ENCODE measurements around the gene JAKMIP1. TPM values are rescaled to one million over a fixed set of nuclear protein-coding genes. Genes with fewer than 3 reads are reported as not detected.

Gene JAKMIP1
- total and polyA plus RNA-seq, 3 experiments from 2014 or later, result 12.7 to 26.1 (median 14.2) TPM

- no peak for DNase-seq
- H3K27me3 Mint-ChIP-seq, result peaks cover 2 to 3% of the 10 kb centered on the region in 2 donors
- H3K36me3 ChIP-seq (ENCODE audit: insufficient read depth, low read length), result no peaks in the 10 kb centered on the region
- no peak overlapping the region for H3K27ac Mint-ChIP-seq
- H3K9me3 Mint-ChIP-seq, result no peaks in the 10 kb centered on the region
- no peak overlapping the region for H3K27ac ChIP-seq (ENCODE audit: low read depth, low read length)
- H3K4me1 ChIP-seq (ENCODE audit: insufficient read depth, low read length), result no peaks in the 10 kb centered on the region
- H3K4me3 Mint-ChIP-seq, result peak overlapping the region in 1 of 7 donors; percentile 14
- H3K36me3 Mint-ChIP-seq, result peaks cover 10 to 18% (median 10%) of the 10 kb centered on the region in 3 donors
- no peaks in the 10 kb centered on the region for H3K27me3 ChIP-seq (ENCODE audit: insufficient read depth, low read length, poor library complexity, severe bottlenecking)
- peaks cover 0 to 13% (median 6%) of the 10 kb centered on the region in 3 donors for H3K4me1 Mint-ChIP-seq
- no peaks in the 10 kb centered on the region for H3K9me3 ChIP-seq (ENCODE audit: low read length)
- ChIA-PET POLR2A (no interaction called here), CTCF (no interaction called here)
- H3K4me3 ChIP-seq (ENCODE audit: low read length), result no peak overlapping the region
These were observed 150.4 kb downstream of the JAKMIP1 start for GRCh38 chr4:6049985-6050384.

- H3K27ac Mint-ChIP-seq, result no peak overlapping the region
- CTCF ChIA-PET, result no interaction called here
- POLR2A ChIA-PET, result no interaction called here
These were observed 151.1 kb downstream of the JAKMIP1 start for GRCh38 chr4:6049278-6049677.

DNA sequence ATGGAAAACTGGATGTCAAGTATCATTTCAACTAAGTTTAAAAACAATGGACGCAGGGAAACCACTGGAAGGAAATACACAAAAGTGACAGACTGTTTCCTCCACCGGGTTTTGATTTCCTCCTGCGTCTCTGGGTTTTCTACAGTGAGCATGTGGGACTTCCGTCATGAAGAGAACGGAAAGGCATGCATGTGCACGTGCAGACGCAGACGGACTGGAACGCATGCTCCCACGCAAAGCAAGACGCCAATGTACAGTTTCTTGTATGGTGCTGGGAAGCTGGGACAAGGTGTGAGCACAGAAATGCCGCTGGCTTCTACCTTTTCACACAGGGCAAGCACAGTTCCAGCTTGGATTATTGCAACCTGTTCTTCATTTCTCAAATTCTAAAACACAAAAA is 151.8 kb downstream of the JAKMIP1 start:
- H3K27ac ChIP-seq (ENCODE audit: low read depth, low read length), result no peak overlapping the region
- no peaks in the 10 kb centered on the region for H3K27me3 ChIP-seq (ENCODE audit: insufficient read depth, low read length, poor library complexity, severe bottlenecking)
- no peak for DNase-seq
- Mint-ChIP-seq H3K4me1 (peaks cover 0 to 22% (median 6%) of the 10 kb centered on the region in 3 donors), H3K9me3 (no peaks in the 10 kb centered on the region), H3K27ac (peak overlapping the region in 2 of 8 donors; percentile 19 to 52), H3K27me3 (peaks cover 3 to 4% of the 10 kb centered on the region in 2 donors), H3K36me3 (peaks cover 4 to 10% (median 9%) of the 10 kb centered on the region in 3 donors), H3K4me3 (no peak overlapping the region)
- H3K4me1 ChIP-seq (ENCODE audit: insufficient read depth, low read length), result no peaks in the 10 kb centered on the region
- ChIA-PET POLR2A (no interaction called here), CTCF (no interaction called here)
- no peak overlapping the region for H3K4me3 ChIP-seq (ENCODE audit: low read length)
- H3K36me3 ChIP-seq (ENCODE audit: insufficient read depth, low read length), result no peaks in the 10 kb centered on the region
- H3K9me3 ChIP-seq (ENCODE audit: low read length), result no peaks in the 10 kb centered on the region

More at GRCh38 chr4:6049278-6049677, 151.1 kb downstream of the JAKMIP1 start:
- Histone ChIP-seq H3K9me3 (ENCODE audit: low read length) (no peaks in the 10 kb centered on the region), H3K27ac (ENCODE audit: low read depth, low read length) (no peak overlapping the region), H3K27me3 (ENCODE audit: insufficient read depth, low read length, poor library complexity, severe bottlenecking) (no peaks in the 10 kb centered on the region), H3K4me3 (ENCODE audit: low read length) (no peak overlapping the region), H3K4me1 (ENCODE audit: insufficient read depth, low read length) (no peaks in the 10 kb centered on the region), H3K36me3 (ENCODE audit: insufficient read depth, low read length) (no peaks in the 10 kb centered on the region)
- Mint-ChIP-seq H3K4me1 (peaks cover 0 to 20% (median 6%) of the 10 kb centered on the region in 3 donors), H3K36me3 (peaks cover 10 to 17% (median 10%) of the 10 kb centered on the region in 3 donors), H3K27me3 (peaks cover 2 to 3% of the 10 kb centered on the region in 2 donors), H3K4me3 (no peak overlapping the region), H3K9me3 (no peaks in the 10 kb centered on the region)
- no peak for DNase-seq

- H3K4me1 ChIP-seq (ENCODE audit: insufficient read depth, low read length), result no peaks in the 10 kb centered on the region
- no peak overlapping the region for H3K4me3 ChIP-seq (ENCODE audit: low read length)
- no peaks in the 10 kb centered on the region for H3K36me3 ChIP-seq (ENCODE audit: insufficient read depth, low read length)
- ChIA-PET POLR2A (no interaction called here), CTCF (no interaction called here)
- peaks cover 0 to 4% (median 3%) of the 10 kb centered on the region in 3 donors for H3K36me3 Mint-ChIP-seq
- no peak overlapping the region for H3K27ac ChIP-seq (ENCODE audit: low read depth, low read length)
- no peak for DNase-seq
- peaks cover 0 to 22% (median 6%) of the 10 kb centered on the region in 3 donors for H3K4me1 Mint-ChIP-seq
- H3K27me3 ChIP-seq (ENCODE audit: insufficient read depth, low read length, poor library complexity, severe bottlenecking), result no peaks in the 10 kb centered on the region
- H3K4me3 Mint-ChIP-seq, result no peak overlapping the region
- no peaks in the 10 kb centered on the region for H3K9me3 Mint-ChIP-seq
- H3K27me3 Mint-ChIP-seq, result peaks cover 3 to 4% of the 10 kb centered on the region in 2 donors
- no peak overlapping the region for H3K27ac Mint-ChIP-seq
- H3K9me3 ChIP-seq (ENCODE audit: low read length), result no peaks in the 10 kb centered on the region
These were observed 153.1 kb downstream of the JAKMIP1 start for GRCh38 chr4:6047130-6047673.

- H3K27ac ChIP-seq (ENCODE audit: low read depth, low read length), result no peak overlapping the region
- Mint-ChIP-seq H3K36me3 (peaks cover 0 to 3% (median 3%) of the 10 kb centered on the region in 3 donors), H3K4me3 (no peak overlapping the region), H3K9me3 (no peaks in the 10 kb centered on the region), H3K27ac (no peak overlapping the region), H3K4me1 (peaks cover 0 to 22% (median 6%) of the 10 kb centered on the region in 3 donors), H3K27me3 (peaks cover 3 to 4% of the 10 kb centered on the region in 2 donors)
- H3K4me3 ChIP-seq (ENCODE audit: low read length), result no peak overlapping the region
- CTCF ChIA-PET, result no interaction called here
- no peaks in the 10 kb centered on the region for H3K36me3 ChIP-seq (ENCODE audit: insufficient read depth, low read length)
- no peaks in the 10 kb centered on the region for H3K27me3 ChIP-seq (ENCODE audit: insufficient read depth, low read length, poor library complexity, severe bottlenecking)
- no peak for DNase-seq
- POLR2A ChIA-PET, result no interaction called here
- H3K4me1 ChIP-seq (ENCODE audit: insufficient read depth, low read length), result no peaks in the 10 kb centered on the region
- no peaks in the 10 kb centered on the region for H3K9me3 ChIP-seq (ENCODE audit: low read length)
These were observed 153.7 kb downstream of the JAKMIP1 start for GRCh38 chr4:6046526-6047129.

DNA sequence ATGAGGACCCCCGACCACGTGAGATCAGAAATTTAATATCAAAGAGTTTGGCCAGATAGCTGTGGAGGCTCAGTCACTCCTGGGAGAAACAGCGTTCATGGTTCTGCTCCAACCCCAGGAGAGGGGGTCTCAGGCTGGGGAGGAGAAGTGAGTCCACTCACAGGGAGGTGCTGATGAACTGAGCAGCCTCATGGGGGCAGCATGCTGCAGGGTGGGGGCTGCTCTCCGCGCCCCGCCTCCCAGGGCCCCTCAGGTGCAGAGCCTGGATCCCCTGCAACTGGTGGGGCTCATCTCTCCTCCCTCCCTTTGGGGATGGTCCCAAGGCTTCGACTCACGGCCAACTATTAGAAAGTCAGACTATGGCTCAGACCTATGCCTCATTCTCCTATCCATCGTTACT is 155.5 kb downstream of the JAKMIP1 start:
- CTCF ChIA-PET, result no interaction called here
- H3K9me3 Mint-ChIP-seq, result no peaks in the 10 kb centered on the region
- no peak for DNase-seq

GRCh38 chr4:6044276-6044675 is 156.1 kb downstream of the JAKMIP1 start:
- Mint-ChIP-seq H3K4me1 (peaks cover 0 to 22% (median 6%) of the 10 kb centered on the region in 3 donors), H3K27ac (no peak overlapping the region), H3K9me3 (no peaks in the 10 kb centered on the region), H3K27me3 (peaks cover 2 to 3% of the 10 kb centered on the region in 2 donors), H3K4me3 (no peak overlapping the region), H3K36me3 (no peaks in the 10 kb centered on the region)
- H3K9me3 ChIP-seq (ENCODE audit: low read length), result no peaks in the 10 kb centered on the region
- DNase-seq, result no peak
- ChIA-PET POLR2A (no interaction called here), CTCF (no interaction called here)
- H3K36me3 ChIP-seq (ENCODE audit: insufficient read depth, low read length), result no peaks in the 10 kb centered on the region
- no peak overlapping the region for H3K4me3 ChIP-seq (ENCODE audit: low read length)
- H3K27ac ChIP-seq (ENCODE audit: low read depth, low read length), result no peak overlapping the region
- H3K27me3 ChIP-seq (ENCODE audit: insufficient read depth, low read length, poor library complexity, severe bottlenecking), result no peaks in the 10 kb centered on the region
- H3K4me1 ChIP-seq (ENCODE audit: insufficient read depth, low read length), result no peaks in the 10 kb centered on the region

More for the DNA sequence above, 155.5 kb downstream of the JAKMIP1 start:
- peaks cover 3 to 4% of the 10 kb centered on the region in 2 donors for H3K27me3 Mint-ChIP-seq
- no peak overlapping the region for H3K27ac ChIP-seq (ENCODE audit: low read depth, low read length)
- no peaks in the 10 kb centered on the region for H3K4me1 ChIP-seq (ENCODE audit: insufficient read depth, low read length)
- POLR2A ChIA-PET, result no interaction called here
- H3K4me1 Mint-ChIP-seq, result peaks cover 0 to 22% (median 6%) of the 10 kb centered on the region in 3 donors
- no peaks in the 10 kb centered on the region for H3K27me3 ChIP-seq (ENCODE audit: insufficient read depth, low read length, poor library complexity, severe bottlenecking)
- no peak overlapping the region for H3K4me3 ChIP-seq (ENCODE audit: low read length)
- no peaks in the 10 kb centered on the region for H3K36me3 ChIP-seq (ENCODE audit: insufficient read depth, low read length)
- H3K9me3 ChIP-seq (ENCODE audit: low read length), result no peaks in the 10 kb centered on the region
- H3K27ac Mint-ChIP-seq, result no peak overlapping the region
- no peak overlapping the region for H3K4me3 Mint-ChIP-seq
- peaks cover 0 to 2% (median 0%) of the 10 kb centered on the region in 3 donors for H3K36me3 Mint-ChIP-seq

DNA sequence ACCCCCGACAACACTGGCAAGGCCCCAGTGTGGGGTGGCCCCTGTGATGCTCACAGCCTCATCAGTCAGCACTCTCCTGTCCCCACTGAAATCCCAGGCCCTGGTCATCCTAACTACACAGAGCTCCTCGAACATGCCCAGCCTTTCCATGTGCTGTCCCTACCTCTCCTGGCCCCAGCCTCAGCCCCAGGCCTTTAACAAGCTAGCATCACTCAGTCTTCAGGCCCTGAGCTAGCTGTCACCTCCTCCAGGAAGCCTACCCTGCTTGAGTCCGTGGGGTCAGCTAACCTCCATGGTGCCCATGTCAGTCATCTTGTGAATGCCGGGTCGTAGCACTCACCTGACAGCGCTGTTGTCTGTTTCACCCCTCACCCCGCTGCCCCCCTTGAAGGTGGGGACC is 156.5 kb downstream of the JAKMIP1 start:
- Histone ChIP-seq H3K9me3 (ENCODE audit: low read length) (no peaks in the 10 kb centered on the region), H3K4me3 (ENCODE audit: low read length) (no peak overlapping the region), H3K27ac (ENCODE audit: low read depth, low read length) (no peak overlapping the region), H3K36me3 (ENCODE audit: insufficient read depth, low read length) (no peaks in the 10 kb centered on the region), H3K27me3 (ENCODE audit: insufficient read depth, low read length, poor library complexity, severe bottlenecking) (no peaks in the 10 kb centered on the region), H3K4me1 (ENCODE audit: insufficient read depth, low read length) (no peaks in the 10 kb centered on the region)
- Mint-ChIP-seq H3K9me3 (no peaks in the 10 kb centered on the region), H3K27ac (no peak overlapping the region), H3K36me3 (no peaks in the 10 kb centered on the region), H3K4me1 (peaks cover 0 to 22% (median 6%) of the 10 kb centered on the region in 3 donors), H3K4me3 (no peak overlapping the region), H3K27me3 (peaks cover 2 to 3% of the 10 kb centered on the region in 2 donors)
- ChIA-PET CTCF (no interaction called here), POLR2A (no interaction called here)
- no peak for DNase-seq
